HUES64 (cell line): Measurements from ENCODE around the gene SYNGR4.

ENCODE experiments used
- H3K27ac ChIP-seq: 2 replicates; pipeline ENCODE4 v1.7.0; 2013; ENCODE audit warnings: low read depth, low read length, inconsistent platforms
- H3K27me3 ChIP-seq: 2 replicates; pipeline ENCODE4 v1.6.1; 2013; ENCODE audit warnings: mild to moderate bottlenecking, low read length; ENCODE audit not compliant: insufficient read depth
- H3K36me3 ChIP-seq: 2 replicates; pipeline ENCODE4 v1.6.1; 2013; ENCODE audit warnings: mild to moderate bottlenecking, low read length; ENCODE audit not compliant: insufficient read depth
- H3K4me1 ChIP-seq: 2 replicates; pipeline ENCODE4 v1.6.1; 2013; ENCODE audit warnings: mild to moderate bottlenecking, low read length, moderate library complexity; ENCODE audit not compliant: insufficient read depth
- H3K4me3 ChIP-seq: 2 replicates; pipeline ENCODE4 v1.5.1; 2013; ENCODE audit warnings: mild to moderate bottlenecking, low read length, moderate library complexity
- H3K9ac ChIP-seq: 2 replicates; pipeline ENCODE4 v1.6.1; 2013; ENCODE audit warnings: mild to moderate bottlenecking, low read depth, low read length
- H3K9me3 ChIP-seq: 2 replicates; pipeline ENCODE4 v1.6.1; 2013; ENCODE audit warnings: low read depth, low read length; ENCODE audit not compliant: insufficient read depth
- WGBS: fragments of 150-250, 120-280 bp; methylation state at CpG from one replicate; pipeline ENCODE4 v1.1.7; 2013; ENCODE audit warnings: missing lambda C conversion rate; 5-methylcytosine and 5-hydroxymethylcytosine counted together

Gene SYNGR4

DNA sequence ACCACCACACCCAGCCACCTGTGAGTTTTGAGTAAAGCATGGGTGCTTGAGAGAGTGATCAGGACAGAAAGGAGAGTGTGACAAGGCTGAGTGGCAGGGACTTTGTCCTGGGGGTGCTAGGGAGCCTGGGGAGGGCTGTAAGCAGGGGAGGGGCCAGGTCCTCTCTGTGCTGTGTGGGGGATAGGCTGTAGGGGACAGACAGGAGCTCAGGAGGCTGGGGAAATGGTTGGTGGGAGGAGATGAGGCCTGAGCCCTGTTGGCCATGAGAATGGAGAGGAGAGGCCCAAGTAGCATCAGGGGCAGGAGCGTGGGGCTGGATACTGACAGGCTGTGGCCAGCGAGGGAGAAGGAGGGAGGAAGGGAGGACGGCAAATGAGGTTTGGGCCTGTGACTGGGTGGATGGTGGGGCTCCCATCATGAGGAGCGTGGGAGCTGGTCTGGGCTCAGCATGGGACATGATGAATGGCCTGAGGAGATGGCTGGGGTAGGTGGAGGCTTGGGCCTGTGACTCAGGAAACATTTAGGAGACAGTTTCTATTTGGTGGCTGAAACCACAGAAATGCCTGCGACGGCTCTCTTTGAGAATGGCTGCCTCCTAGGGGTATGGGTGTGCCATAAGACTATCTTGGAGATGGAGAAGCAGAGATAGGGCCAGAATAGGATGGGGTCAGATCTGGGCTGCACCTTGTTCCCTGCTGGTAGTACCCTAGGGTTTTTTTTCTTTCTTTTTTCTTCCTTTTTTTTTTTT is 54.3 kb downstream of the SYNGR4 start:
- Histone ChIP-seq H3K36me3 (peaks cover 5% of the 10 kb centered on the region; the same call in 1 of the 2 replicates), H3K27me3 (no peaks in the 10 kb centered on the region), H3K9ac (no peak overlapping the region), H3K9me3 (no peaks in the 10 kb centered on the region), H3K27ac (no peak overlapping the region), H3K4me3 (no peak overlapping the region), H3K4me1 (peaks cover 7% of the 10 kb centered on the region)
- WGBS = 86% methylated on average over 6 of the region's 6 CpGs

- peaks cover 5% of the 10 kb centered on the region; the same call in 1 of the 2 replicates for H3K36me3 ChIP-seq
- no peak overlapping the region for H3K4me3 ChIP-seq
- H3K4me1 ChIP-seq = no peaks in the 10 kb centered on the region
- H3K27me3 ChIP-seq = no peaks in the 10 kb centered on the region
- H3K9me3 ChIP-seq = no peaks in the 10 kb centered on the region
- H3K9ac ChIP-seq = no peak overlapping the region
- no peak overlapping the region for H3K27ac ChIP-seq
- WGBS = 66% methylated on average over 29 of the region's 31 CpGs
Observed at GRCh38 chr19:48419158-48419920, 55.2 kb downstream of the SYNGR4 start.

DNA sequence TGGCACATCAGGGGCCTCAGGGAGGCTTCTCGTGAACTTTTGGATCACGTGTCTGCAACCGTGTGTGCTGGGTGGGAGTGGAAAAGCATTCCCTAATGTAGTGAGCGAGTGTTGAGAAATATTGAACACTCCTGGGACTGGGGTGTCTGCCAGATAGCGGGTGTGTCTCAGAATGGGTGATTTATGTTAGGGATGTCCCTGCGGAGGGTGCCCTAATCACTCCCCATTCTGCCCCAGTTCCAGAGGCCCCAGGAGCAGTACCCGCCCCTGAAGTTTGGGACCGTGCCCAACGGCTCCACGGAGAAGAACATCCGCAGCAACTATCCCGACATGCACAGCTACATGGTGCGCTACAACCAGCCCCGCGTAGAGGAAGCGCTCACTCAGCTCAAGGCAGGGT is 57.4 kb downstream of the SYNGR4 start:
- Histone ChIP-seq H3K4me3 (no peak overlapping the region), H3K36me3 (peaks cover 2% of the 10 kb centered on the region; the same call in 1 of the 2 replicates), H3K4me1 (peaks cover 6% of the 10 kb centered on the region), H3K27ac (no peak overlapping the region), H3K9me3 (no peaks in the 10 kb centered on the region), H3K9ac (no peak overlapping the region), H3K27me3 (no peaks in the 10 kb centered on the region)
- WGBS = 88% methylated on average over 16 of the region's 16 CpGs

DNA sequence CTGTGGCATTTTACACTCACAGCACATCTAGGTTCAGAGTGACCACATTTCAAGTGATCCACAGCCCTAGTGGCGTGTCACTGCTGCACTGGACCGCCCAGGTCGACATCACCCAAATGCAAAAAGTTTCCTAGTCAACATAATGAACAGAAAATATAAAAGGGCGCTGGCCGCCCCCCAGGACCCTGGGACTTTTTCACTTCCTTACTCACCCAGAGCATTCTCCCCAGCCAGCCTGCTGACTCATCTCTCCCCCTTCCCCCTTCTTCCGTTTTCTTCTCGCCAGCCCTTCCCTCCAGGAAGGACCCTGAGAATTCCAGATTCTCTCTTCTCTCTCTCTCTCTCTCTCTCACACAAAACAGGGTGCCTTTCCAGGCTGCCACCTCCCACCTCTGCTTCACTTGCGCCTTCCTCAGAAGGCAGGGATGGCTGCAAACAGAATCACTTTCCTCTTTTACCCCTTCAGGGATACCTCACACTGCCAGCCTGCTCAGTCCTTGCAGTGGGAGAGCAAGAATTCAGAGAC is 60.6 kb downstream of the SYNGR4 start:
- Histone ChIP-seq H3K27me3 (no peaks in the 10 kb centered on the region), H3K4me3 (peak overlapping the region; percentile 5; the same call in 1 of the 2 replicates), H3K9me3 (no peaks in the 10 kb centered on the region), H3K9ac (peak overlapping the region; percentile 59; the same call in 1 of the 2 replicates), H3K27ac (peak overlapping the region; percentile 74), H3K36me3 (no peaks in the 10 kb centered on the region; the same call in 1 of the 2 replicates), H3K4me1 (peaks cover 6% of the 10 kb centered on the region)
- 35% methylated on average over 8 of the region's 8 CpGs for WGBS
